PFSK-1 (cell line): ENCODE measurements around the gene ELMOD3.

Experiments
- FOXP2 ChIP-seq: optimal IDR thresholded peaks from 2 replicates; pipeline ENCODE3; 2011; ENCODE audit warnings: borderline replicate concordance, control low read depth, inconsistent platforms; ENCODE audit not compliant: insufficient read depth; ENCODE audit errors: extremely low read length, extremely low read depth
- POLR2AphosphoS5 ChIP-seq: IDR thresholded peaks from 2 replicates; pipeline ENCODE4 v1.6.1; 2012; ENCODE audit warnings: low read depth, mild to moderate bottlenecking, control low read depth, low read length, moderate library complexity
- SIN3A ChIP-seq: IDR thresholded peaks from 2 replicates; pipeline ENCODE4 v1.6.1; 2012; ENCODE audit warnings: mild to moderate bottlenecking, low read length, moderate library complexity, borderline replicate concordance; ENCODE audit not compliant: insufficient read depth
- TAF1 ChIP-seq: IDR thresholded peaks from 2 replicates; pipeline ENCODE4 v1.6.1; 2012; ENCODE audit warnings: low read length, control low read depth, borderline replicate concordance; ENCODE audit not compliant: insufficient read depth
- TF ChIP-seq, protein P1 (sequence below), 2 experiments: IDR thresholded peaks; 2 replicates each; pipeline versions ENCODE4 v1.6.1 to v1.8.0; 2011 to 2012; ENCODE audit warnings: low read depth in 2 of 2, low read length in 2 of 2, control low read depth in 1 of 2, inconsistent platforms in 1 of 2, mild to moderate bottlenecking in 1 of 2, moderate library complexity in 1 of 2; ENCODE audit not compliant: insufficient read depth in 1 of 2

The ELMOD3 gene

DNA sequence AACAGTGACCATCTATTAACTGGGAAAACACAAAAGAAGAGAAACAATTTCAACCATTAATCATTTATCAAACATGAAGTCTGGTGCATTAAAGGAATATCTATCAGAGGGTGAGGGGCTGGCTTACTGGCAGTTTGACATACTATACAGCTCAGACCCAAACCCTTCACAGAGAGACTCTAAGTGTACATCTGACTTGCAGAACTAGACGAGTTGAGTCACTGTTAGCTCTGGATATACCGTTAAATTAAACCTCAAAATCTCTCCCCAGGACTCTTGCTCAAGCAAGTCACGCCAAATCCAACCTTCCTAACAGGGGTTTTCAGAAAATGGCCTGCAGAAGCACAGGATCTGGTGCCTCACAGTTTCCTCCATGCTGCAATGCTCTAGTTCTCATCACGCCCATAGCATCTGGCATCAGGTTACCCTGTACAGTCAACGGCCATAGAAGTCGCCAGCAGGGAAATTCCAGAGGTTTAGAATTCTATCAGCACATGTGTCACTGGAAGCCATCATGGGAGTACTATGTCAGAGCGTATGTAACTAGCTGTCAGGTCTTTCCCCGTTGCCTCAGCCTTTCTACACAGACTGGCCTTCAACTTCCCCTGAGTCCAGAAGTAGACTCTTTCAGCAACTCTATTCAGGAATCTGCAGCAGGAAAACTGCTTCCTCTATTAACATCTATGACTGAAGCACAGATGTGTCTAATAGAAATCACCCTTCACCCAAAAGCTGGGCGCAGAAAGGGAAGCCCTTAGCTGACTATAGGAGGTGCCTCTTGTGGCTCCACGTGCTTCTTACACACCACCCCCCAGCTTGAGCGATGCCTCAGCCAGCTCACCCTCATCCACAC is 36.1 kb upstream of the ELMOD3 start:
- no peak for TF ChIP-seq TAF1
- no peak for TF ChIP-seq FOXP2
- TF ChIP-seq, protein P1, sequence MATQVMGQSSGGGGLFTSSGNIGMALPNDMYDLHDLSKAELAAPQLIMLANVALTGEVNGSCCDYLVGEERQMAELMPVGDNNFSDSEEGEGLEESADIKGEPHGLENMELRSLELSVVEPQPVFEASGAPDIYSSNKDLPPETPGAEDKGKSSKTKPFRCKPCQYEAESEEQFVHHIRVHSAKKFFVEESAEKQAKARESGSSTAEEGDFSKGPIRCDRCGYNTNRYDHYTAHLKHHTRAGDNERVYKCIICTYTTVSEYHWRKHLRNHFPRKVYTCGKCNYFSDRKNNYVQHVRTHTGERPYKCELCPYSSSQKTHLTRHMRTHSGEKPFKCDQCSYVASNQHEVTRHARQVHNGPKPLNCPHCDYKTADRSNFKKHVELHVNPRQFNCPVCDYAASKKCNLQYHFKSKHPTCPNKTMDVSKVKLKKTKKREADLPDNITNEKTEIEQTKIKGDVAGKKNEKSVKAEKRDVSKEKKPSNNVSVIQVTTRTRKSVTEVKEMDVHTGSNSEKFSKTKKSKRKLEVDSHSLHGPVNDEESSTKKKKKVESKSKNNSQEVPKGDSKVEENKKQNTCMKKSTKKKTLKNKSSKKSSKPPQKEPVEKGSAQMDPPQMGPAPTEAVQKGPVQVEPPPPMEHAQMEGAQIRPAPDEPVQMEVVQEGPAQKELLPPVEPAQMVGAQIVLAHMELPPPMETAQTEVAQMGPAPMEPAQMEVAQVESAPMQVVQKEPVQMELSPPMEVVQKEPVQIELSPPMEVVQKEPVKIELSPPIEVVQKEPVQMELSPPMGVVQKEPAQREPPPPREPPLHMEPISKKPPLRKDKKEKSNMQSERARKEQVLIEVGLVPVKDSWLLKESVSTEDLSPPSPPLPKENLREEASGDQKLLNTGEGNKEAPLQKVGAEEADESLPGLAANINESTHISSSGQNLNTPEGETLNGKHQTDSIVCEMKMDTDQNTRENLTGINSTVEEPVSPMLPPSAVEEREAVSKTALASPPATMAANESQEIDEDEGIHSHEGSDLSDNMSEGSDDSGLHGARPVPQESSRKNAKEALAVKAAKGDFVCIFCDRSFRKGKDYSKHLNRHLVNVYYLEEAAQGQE (IDR thresholded peaks at IDR 0.05; ENCODE audit: insufficient read depth in 1 of 2, low read depth in 2 of 2, low read length in 2 of 2), result no peak
- no peak for TF ChIP-seq POLR2AphosphoS5

DNA sequence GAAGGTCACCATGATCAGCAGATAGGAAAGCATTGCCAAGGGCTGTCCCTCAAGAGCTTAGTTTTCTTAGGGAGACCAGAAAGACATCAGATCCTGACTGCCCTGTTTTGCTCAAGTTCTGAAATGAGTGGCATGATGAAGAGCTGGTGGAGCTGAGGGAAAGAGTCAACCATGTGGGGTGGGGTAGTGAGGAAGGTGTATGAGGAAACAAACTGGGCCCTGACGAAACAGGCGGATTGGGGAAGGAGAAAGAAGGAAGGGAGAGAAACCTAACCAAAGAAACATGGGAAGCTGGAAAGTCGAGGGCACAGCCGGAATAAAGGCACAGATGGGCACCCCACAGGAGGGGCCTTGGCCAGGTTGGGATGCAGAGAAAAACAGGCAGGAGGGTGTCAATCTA is 34.8 kb upstream of the ELMOD3 start:
- TF ChIP-seq SIN3A (no peak), FOXP2 (no peak), TAF1 (no peak), POLR2AphosphoS5 (no peak)
- TF ChIP-seq, protein P1 (IDR thresholded peaks at IDR 0.05; ENCODE audit: insufficient read depth in 1 of 2, low read depth in 2 of 2, low read length in 2 of 2), result no peak

DNA sequence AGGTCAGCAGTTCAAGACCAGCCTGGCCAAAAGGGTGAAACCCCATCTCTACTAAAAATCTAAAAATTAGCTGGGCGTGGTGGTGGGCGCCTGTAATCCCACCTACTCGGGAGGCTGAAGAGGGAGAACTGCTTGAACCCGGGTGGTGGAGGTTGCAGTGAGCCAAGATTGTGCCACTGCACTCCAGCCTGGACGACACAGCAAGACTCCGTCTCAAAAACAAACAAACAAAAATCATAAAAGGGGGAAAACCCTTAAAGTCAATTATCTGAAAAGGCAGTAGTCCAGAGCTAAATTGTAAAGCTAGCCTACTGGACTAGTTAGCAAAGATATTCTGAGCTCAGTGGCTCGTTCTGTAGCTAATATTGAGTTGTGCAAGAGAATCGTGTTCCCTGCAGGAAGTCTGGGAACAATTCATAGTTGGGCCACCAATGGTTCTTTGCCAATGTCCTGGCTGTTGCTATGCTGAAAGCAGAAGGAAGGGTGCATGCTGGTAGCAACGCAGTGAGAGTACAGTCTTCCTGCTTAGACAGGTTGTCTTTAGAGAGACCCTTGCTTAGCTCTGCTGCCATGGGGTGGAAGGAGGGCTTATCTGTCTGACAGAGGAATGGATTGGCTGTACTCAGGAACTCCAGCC is 31.1 kb upstream of the ELMOD3 start:
- TF ChIP-seq SIN3A (no peak), TAF1 (no peak), FOXP2 (no peak), POLR2AphosphoS5 (no peak)
- TF ChIP-seq, protein P1 (IDR thresholded peaks at IDR 0.05; ENCODE audit: insufficient read depth in 1 of 2, low read depth in 2 of 2, low read length in 2 of 2), result no peak

DNA sequence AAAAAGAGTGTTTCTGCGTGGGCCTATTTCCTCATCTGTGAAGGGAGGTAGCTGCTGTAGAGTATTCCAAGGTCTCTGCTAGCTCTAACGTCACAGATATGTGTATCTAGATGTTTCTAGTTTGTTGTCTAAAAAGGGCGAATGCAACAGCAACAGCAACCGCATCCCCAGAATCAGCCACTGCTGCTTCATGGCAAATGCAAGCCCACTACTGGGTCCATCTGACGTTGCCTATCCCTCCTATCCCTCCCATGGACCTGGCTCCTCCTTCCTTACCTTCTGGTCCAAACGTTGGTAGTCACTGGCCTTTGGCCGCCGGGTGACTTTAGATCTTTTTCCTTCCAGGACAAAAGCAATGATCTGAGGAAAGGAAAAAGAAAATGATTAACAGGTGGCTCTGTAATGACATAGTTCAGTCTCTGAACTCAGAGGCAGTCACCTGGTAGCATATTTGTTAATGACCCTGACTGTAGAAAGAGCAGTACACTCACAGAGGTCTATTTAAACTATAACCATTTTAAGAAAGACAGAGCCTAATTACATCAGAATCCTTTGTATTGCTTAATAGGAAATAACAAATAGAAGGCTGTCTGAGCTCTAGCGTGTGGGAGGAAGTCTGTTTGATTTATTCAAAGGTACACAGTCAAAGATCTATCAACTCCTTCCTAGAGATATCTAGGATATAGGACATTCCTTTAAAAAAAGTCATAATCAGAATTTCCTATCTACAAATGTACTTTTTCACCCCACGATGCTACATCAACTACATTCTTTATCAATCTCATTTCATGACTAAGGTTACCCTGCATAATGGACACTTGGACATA is 29.7 kb upstream of the ELMOD3 start:
- TF ChIP-seq POLR2AphosphoS5 (no peak), FOXP2 (no peak), TAF1 (no peak), SIN3A (no peak)
- TF ChIP-seq, protein P1 (IDR thresholded peaks at IDR 0.05; ENCODE audit: insufficient read depth in 1 of 2, low read depth in 2 of 2, low read length in 2 of 2), result no peak
